Ascending aorta (tissue), 2 donors: ENCODE results near the gene HECTD4. TPM values are rescaled to one million over a fixed set of nuclear protein-coding genes. Genes with fewer than 3 reads are reported as not detected.
"Not testable (repeated sequence)": the region's sequence is repeated elsewhere in the genome, so short reads cannot be mapped to it uniquely, and the experiment has no call there.

ENCODE experiments used
- DNase-seq, 2 donors: peaks; one replicate each; pipeline ENCODE4 v3.0.0-alpha.2; 2019; ENCODE audit warnings: low spot score in 2 of 2
- H3K27ac ChIP-seq, 2 donors: fragments of 200-600 bp; sonication (generic); one replicate each; pipeline ENCODE4 v1.5.1; 2016 to 2017; ENCODE audit warnings: mild to moderate bottlenecking in 1 of 2
- H3K27me3 ChIP-seq: fragments of 200-600 bp; sonication (generic); one replicate; pipeline ENCODE4 v1.5.1; 2017
- H3K36me3 ChIP-seq, 2 donors: fragments of 200-600 bp; sonication (generic); one replicate each; pipeline ENCODE4 v1.5.1; 2016
- H3K4me1 ChIP-seq, 2 donors: fragments of 200-600 bp; sonication (generic); one replicate each; pipeline ENCODE4 v1.5.1; 2016 to 2017; ENCODE audit warnings: mild to moderate bottlenecking in 1 of 2
- H3K4me3 ChIP-seq, 2 donors: fragments of 200-600 bp; sonication (generic); one replicate each; pipeline ENCODE4 v1.5.1; 2016 to 2017; ENCODE audit warnings: mild to moderate bottlenecking in 1 of 2
- H3K9me3 ChIP-seq, 2 donors: fragments of 200-600 bp; sonication (generic); one replicate each; pipeline ENCODE4 v1.5.1; 2016
- intact Hi-C: fragments of 100-400 bp; cut with DNase I; formaldehyde crosslinking; loops from one replicate; pipeline ENCODE4 v1.15.1; 2023
- total RNA-seq: library from RNA; depleted of rRNA; stranded (reverse); fragments of >200 nt; gene quantifications from one replicate; pipeline ENCODE4 v1.1.0, GENCODE V29; 2016
- TF ChIP-seq, protein P1 (sequence below), 3 experiments: fragments of 200-600 bp in 2 of 3; fragments of 450-650 bp in 1 of 3; sonication (generic) in 2 of 3; IDR thresholded peaks; one replicate each; pipeline ENCODE4 v1.5.1; 2016 to 2019; ENCODE audit warnings: antibody characterized with exemption in 3 of 3, mild to moderate bottlenecking in 1 of 3, moderate library complexity in 1 of 3

HECTD4 gene
- total RNA-seq, 1 donor from 2014 or later: 23.7 TPM

DNA sequence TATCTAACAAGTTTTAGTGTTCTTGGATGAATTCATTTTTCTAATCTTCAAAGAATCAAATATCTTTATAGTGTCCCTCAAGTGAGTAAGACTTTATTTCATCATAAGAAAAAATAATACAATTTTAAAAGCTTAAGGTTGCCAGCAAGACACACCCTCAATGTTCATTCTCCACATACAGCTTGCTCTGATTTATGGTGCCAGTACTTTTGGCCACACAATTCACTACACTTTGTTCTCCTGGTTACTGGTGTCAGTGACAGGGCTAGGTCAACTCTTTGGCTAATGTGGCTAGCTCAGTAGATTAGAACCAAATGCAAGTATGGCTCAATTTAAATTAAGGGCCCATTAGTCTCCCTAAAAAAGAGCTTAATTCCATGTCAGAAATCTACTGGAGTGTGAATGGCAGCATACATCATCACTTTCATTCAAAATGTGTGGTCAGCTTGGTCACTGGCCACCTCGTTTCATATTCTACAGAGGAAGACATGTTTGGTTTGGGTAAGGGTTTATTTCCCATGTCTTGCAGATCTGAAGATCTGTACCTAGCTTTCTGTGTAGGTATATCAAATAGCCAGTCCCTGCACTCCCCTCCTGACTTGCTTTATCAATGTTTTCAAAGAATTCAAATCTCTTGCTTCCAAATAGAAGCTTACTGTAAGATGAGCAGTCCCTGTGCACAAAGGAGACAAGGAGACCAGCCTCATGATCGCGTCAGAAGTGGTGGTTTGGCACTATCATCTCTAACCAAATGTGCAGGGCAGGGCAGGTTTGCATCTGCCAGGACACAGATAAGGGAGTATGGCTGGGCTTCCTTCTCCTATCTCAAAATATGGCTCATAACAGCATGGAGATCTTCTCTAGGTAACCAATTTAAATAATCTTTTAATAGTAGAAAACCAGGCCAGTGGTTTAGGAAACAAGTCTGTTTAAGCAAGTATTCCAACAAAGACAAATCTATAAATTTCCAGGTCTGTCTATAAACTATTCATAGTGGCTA, 31.3 kb downstream of the HECTD4 start:
- H3K4me1 ChIP-seq: peaks cover 0 to 2% of the 10 kb centered on the region in 2 donors

DNA sequence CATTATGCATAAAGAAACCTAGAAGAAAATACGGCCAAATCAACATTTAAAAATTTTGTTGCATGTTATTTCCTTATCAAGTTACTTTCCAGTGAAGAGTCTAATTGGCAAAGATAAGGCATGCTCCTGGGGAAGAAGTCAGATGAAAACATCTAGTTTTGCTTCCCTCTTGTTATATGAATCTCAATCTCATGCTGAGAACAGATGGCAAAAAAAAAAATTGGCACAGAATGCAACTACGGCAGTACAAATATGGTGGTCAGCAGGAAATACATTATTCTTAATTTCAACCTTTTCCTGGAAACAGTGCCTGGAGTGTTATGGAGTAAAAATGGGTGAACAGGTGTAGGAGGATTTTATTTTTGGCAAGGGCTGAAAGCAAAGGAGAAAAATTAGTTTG, 32.8 kb downstream of the HECTD4 start:
- H3K4me3 ChIP-seq: no peak overlapping the region
- TF ChIP-seq, protein P1, sequence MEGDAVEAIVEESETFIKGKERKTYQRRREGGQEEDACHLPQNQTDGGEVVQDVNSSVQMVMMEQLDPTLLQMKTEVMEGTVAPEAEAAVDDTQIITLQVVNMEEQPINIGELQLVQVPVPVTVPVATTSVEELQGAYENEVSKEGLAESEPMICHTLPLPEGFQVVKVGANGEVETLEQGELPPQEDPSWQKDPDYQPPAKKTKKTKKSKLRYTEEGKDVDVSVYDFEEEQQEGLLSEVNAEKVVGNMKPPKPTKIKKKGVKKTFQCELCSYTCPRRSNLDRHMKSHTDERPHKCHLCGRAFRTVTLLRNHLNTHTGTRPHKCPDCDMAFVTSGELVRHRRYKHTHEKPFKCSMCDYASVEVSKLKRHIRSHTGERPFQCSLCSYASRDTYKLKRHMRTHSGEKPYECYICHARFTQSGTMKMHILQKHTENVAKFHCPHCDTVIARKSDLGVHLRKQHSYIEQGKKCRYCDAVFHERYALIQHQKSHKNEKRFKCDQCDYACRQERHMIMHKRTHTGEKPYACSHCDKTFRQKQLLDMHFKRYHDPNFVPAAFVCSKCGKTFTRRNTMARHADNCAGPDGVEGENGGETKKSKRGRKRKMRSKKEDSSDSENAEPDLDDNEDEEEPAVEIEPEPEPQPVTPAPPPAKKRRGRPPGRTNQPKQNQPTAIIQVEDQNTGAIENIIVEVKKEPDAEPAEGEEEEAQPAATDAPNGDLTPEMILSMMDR (IDR thresholded peaks at IDR 0.05): no peak
- DNase-seq: no peak
- H3K36me3 ChIP-seq: no peaks in the 10 kb centered on the region
- intact Hi-C loops: no loop called here
- no peaks in the 10 kb centered on the region for H3K27me3 ChIP-seq
- H3K27ac ChIP-seq: no peak overlapping the region
- H3K4me1 ChIP-seq: peaks cover 0 to 2% of the 10 kb centered on the region in 2 donors
- no peaks in the 10 kb centered on the region for H3K9me3 ChIP-seq

More for the DNA sequence above, 31.3 kb downstream of the HECTD4 start:
- DNase-seq: no peak
- no peak overlapping the region for H3K4me3 ChIP-seq
- H3K36me3 ChIP-seq: no peaks in the 10 kb centered on the region
- no peaks in the 10 kb centered on the region for H3K27me3 ChIP-seq
- TF ChIP-seq, protein P1 (IDR thresholded peaks at IDR 0.05): no peak
- intact Hi-C loops: no loop called here
- H3K27ac ChIP-seq: no peak overlapping the region
- H3K9me3 ChIP-seq: no peaks in the 10 kb centered on the region

DNA sequence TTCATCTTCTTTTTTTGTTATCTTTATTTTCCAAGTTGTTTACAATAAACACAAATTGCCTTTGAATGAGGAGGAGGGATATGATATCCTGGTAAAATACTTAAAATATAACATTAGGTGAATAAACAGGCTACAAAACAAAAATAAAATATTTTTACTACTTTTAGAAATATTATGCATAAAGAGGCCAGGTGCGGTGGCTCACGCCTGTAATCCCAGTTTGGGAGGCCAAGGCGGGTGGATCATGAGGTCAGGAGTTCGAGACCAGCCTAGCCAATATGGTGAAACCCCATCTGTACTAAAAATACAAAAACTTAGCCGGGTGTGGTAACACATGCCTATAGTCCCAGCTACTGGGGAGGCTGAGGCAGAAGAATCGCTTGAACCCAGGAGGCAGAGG, 33.3 kb downstream of the HECTD4 start:
- H3K36me3 ChIP-seq, H3K9me3 ChIP-seq, H3K27me3 ChIP-seq, H3K27ac ChIP-seq, H3K4me3 ChIP-seq, intact Hi-C loops, H3K4me1 ChIP-seq, DNase-seq: not testable (repeated sequence)

DNA sequence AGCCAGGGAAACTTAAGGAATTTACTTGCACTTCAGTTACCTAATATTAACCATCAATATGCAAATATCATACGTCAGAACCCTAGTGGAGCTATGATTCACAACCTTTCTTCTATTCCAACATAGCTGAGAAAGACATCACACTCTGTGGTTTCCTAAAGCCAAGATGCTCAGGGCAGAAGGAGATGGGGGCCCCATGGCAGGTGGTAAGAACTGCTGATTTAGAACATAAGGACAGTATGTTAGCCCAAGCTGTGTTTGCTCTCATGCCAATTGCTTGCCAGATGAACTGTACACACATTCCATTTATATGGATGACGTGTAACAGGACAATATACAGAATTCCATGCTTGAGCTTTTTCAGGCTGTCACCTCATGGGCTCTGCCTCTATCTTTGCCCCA, 34.6 kb downstream of the HECTD4 start:
- H3K27me3 ChIP-seq: no peaks in the 10 kb centered on the region
- TF ChIP-seq, protein P1 (IDR thresholded peaks at IDR 0.05): no peak
- H3K4me1 ChIP-seq: peaks cover 0 to 2% of the 10 kb centered on the region in 2 donors
- DNase-seq: no peak
- no peak overlapping the region for H3K27ac ChIP-seq
- no peaks in the 10 kb centered on the region for H3K9me3 ChIP-seq
- intact Hi-C loops: no loop called here
- no peak overlapping the region for H3K4me3 ChIP-seq
- no peaks in the 10 kb centered on the region for H3K36me3 ChIP-seq

DNA sequence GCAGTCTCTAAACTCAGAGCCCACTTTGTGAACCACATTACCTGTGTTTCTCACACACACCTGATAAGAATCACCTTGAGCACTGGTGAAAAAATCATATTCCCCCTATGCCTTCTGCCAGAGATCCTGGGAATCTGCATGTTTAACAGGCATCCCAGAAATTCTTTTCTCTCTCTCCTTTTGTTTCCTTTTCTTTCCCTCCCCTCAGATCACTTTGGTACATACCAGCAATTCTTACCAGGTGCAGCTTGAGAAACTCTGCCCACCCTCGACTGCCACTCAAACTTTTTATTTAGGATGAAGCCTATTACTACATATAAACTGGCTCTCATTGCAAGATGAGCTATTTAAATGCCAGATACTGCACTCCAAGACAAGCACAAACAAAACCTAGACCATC, 36.0 kb downstream of the HECTD4 start:
- DNase-seq: no peak
- intact Hi-C loops: no loop called here
- H3K4me3 ChIP-seq: no peak overlapping the region
- H3K27me3 ChIP-seq: no peaks in the 10 kb centered on the region
- no peaks in the 10 kb centered on the region for H3K9me3 ChIP-seq
- H3K36me3 ChIP-seq: no peaks in the 10 kb centered on the region
- TF ChIP-seq, protein P1 (IDR thresholded peaks at IDR 0.05): no peak
- H3K4me1 ChIP-seq: peaks cover 0 to 2% of the 10 kb centered on the region in 2 donors
- H3K27ac ChIP-seq: no peak overlapping the region

DNA sequence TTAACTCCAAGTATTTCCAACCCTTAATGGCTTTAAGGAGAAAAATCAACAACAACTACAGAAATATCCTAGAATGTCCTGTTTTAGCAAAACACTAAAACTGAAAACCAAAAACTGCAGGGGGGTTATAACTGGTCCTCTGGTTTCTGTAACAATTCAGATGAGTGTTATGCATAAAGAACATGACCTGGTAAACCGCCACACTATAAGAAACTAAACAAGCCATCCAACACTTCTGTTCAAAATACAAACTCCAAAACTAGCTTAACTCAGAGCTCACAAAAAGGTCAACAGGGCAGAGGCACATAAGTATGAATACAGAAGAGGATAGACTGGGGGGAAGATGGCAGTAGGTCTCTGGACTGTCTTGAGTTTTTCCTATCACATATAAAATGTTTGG, 38.0 kb downstream of the HECTD4 start:
- intact Hi-C loops: no loop called here
- DNase-seq: no peak
- H3K4me1 ChIP-seq: no peaks in the 10 kb centered on the region

More for the DNA sequence above, 38.0 kb downstream of the HECTD4 start:
- no peaks in the 10 kb centered on the region for H3K27me3 ChIP-seq
- no peaks in the 10 kb centered on the region for H3K36me3 ChIP-seq
- H3K4me3 ChIP-seq: no peak overlapping the region
- H3K27ac ChIP-seq: no peak overlapping the region
- no peaks in the 10 kb centered on the region for H3K9me3 ChIP-seq
- TF ChIP-seq, protein P1 (IDR thresholded peaks at IDR 0.05): no peak
